ENCODE measurements around the gene FSTL1.

The FSTL1 gene

DNA sequence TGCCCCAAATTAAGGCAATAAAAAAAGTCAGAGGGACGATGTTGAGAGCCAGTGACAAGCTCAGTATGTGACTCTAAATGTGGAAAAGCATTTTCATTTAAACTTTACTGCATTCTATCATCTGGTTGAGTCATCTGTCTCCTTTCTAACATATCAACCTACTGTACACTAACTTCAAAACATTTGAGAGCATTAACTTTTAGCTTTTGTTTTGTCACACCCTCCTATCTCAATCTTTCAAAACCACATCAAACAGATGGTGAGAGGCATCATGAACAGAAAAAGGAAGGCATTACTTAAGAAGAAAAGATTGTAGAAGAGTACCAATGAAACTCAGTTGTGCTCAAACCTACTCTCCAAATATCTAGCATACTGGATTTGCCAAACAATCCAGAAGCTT lies 106.4 kb downstream of the FSTL1 start:
- Histone ChIP-seq H2AK5ac (ENCODE audit: low read depth, low read length) (no peak overlapping the region), H4K91ac (ENCODE audit: low read depth, low read length, poor library complexity) (no peak overlapping the region), H4K8ac (ENCODE audit: low read depth, low read length) (no peak overlapping the region), H3K9me3 (replicated peaks in 1 of 2; ENCODE audit: control insufficient read depth in 2 of 2, insufficient read depth in 1 of 2, low read depth in 1 of 2, low read length in 2 of 2) (peaks cover 0 to 29% of the 10 kb centered on the region in 2 donors), H3K27ac (replicated peaks; ENCODE audit: low read length) (no peak overlapping the region), H3K4me3 (ENCODE audit: low read length in 2 of 2) (no peak overlapping the region), H3K4me2 (ENCODE audit: insufficient read depth, low read length, poor library complexity, severe bottlenecking) (no peak overlapping the region), H3K36me3 (replicated peaks in 1 of 2; ENCODE audit: control insufficient read depth in 2 of 2, insufficient read depth in 2 of 2, low read length in 2 of 2) (peaks cover 0 to 67% of the 10 kb centered on the region in 2 donors), H3K27me3 (ENCODE audit: control insufficient read depth in 3 of 3, insufficient read depth in 3 of 3, low read depth in 1 of 3, low read length in 3 of 3) (no peaks in the 10 kb centered on the region), H3K4me1 (ENCODE audit: control insufficient read depth in 2 of 2, insufficient read depth in 1 of 2, low read depth in 1 of 2, low read length in 2 of 2) (peaks cover 3 to 10% of the 10 kb centered on the region in 2 donors), H3K79me1 (ENCODE audit: low read depth, low read length) (peaks cover 4% of the 10 kb centered on the region), H3K18ac (ENCODE audit: low read length) (no peak overlapping the region), H2AFZ (ENCODE audit: low read length) (no peak overlapping the region), H2BK5ac (ENCODE audit: low read length) (no peak overlapping the region), H3K4ac (ENCODE audit: low read length) (no peak overlapping the region), H3K9ac (ENCODE audit: low read depth, low read length, poor library complexity) (no peak overlapping the region), H3K14ac (ENCODE audit: low read length) (no peak overlapping the region), H2BK15ac (ENCODE audit: low read length) (no peak overlapping the region), H2BK120ac (ENCODE audit: low read depth, low read length) (no peak overlapping the region), H3K23ac (ENCODE audit: low read depth, low read length, poor library complexity) (no peak overlapping the region), H2BK12ac (ENCODE audit: low read length) (no peak overlapping the region)
- DNase-seq (ENCODE audit: low spot score) = no peak
- WGBS, 2 donors (ENCODE audit: extremely low coverage in 2 of 2, insufficient read length in 2 of 2, insufficient replicate concordance in 1 of 2) = no CpG with 5 or more reads among the region's 1 CpG
